Mesenchymal stem cell (in vitro differentiated cells and primary cell): ENCODE measurements around the gene SLC2A4RG.

Experiments
- DNase-seq: peaks from one replicate; pipeline ENCODE4 v3.0.0-alpha.2; 2013
- H2AFZ ChIP-seq: one replicate; pipeline ENCODE4 v1.6.1; 2013; ENCODE audit warnings: low read depth, mild to moderate bottlenecking, control low read depth, inconsistent platforms, low read length, moderate library complexity
- H2AK5ac ChIP-seq: 2 replicates; pipeline ENCODE4 v1.6.1; 2013; ENCODE audit warnings: low read length, moderate library complexity, mild to moderate bottlenecking, inconsistent platforms; ENCODE audit not compliant: severe bottlenecking
- H2BK120ac ChIP-seq: one replicate; pipeline ENCODE4 v1.6.1; 2013; ENCODE audit warnings: low read depth, mild to moderate bottlenecking, inconsistent platforms, low read length, moderate library complexity
- H2BK12ac ChIP-seq, 2 experiments: one replicate each; pipeline ENCODE4 v1.6.1; 2013; ENCODE audit warnings: inconsistent platforms in 2 of 2, low read length in 2 of 2, mild to moderate bottlenecking in 2 of 2, moderate library complexity in 2 of 2, control low read depth in 1 of 2
- H2BK15ac ChIP-seq: one replicate; pipeline ENCODE4 v1.6.1; 2013; ENCODE audit warnings: mild to moderate bottlenecking, low read depth, inconsistent platforms; ENCODE audit not compliant: poor library complexity, severe bottlenecking
- H2BK5ac ChIP-seq: 2 replicates; pipeline ENCODE4 v1.6.1; 2013; ENCODE audit warnings: low read depth, mild to moderate bottlenecking, low read length, control low read depth, inconsistent platforms; ENCODE audit not compliant: poor library complexity, severe bottlenecking
- H3K14ac ChIP-seq, 2 experiments: one replicate each; pipeline ENCODE4 v1.6.1; 2013; ENCODE audit warnings: inconsistent platforms in 2 of 2, low read length in 2 of 2, control low read depth in 1 of 2, mild to moderate bottlenecking in 1 of 2, moderate library complexity in 1 of 2
- H3K18ac ChIP-seq, 2 experiments: one replicate each; pipeline ENCODE4 v1.6.1; 2013; ENCODE audit warnings: inconsistent platforms in 2 of 2, low read length in 2 of 2, control low read depth in 1 of 2, low read depth in 1 of 2, mild to moderate bottlenecking in 1 of 2
- H3K23ac ChIP-seq, 2 experiments: one replicate each; pipeline ENCODE4 v1.6.1; 2013; ENCODE audit warnings: inconsistent platforms in 2 of 2, low read length in 2 of 2, mild to moderate bottlenecking in 2 of 2, moderate library complexity in 2 of 2, control low read depth in 1 of 2
- H3K27ac ChIP-seq: 2 replicates; pipeline ENCODE4 v1.5.1; 2013; ENCODE audit warnings: mild to moderate bottlenecking, moderate library complexity, low read length, control low read depth, inconsistent platforms; ENCODE audit not compliant: poor library complexity, severe bottlenecking
- H3K27me3 ChIP-seq, 2 experiments: 2 replicates each; pipeline versions ENCODE4 v1.6.1 to v1.7.0; 2013; ENCODE audit warnings: low read length in 2 of 2, mild to moderate bottlenecking in 2 of 2, moderate library complexity in 2 of 2, control low read depth in 1 of 2, inconsistent platforms in 1 of 2; ENCODE audit not compliant: control insufficient read depth in 1 of 2, insufficient read depth in 1 of 2
- H3K36me3 ChIP-seq, 2 experiments: 2 replicates each; pipeline versions ENCODE4 v1.6.1 to v1.7.0; 2013; ENCODE audit warnings: low read length in 2 of 2, control low read depth in 1 of 2, inconsistent platforms in 1 of 2, low read depth in 1 of 2, mild to moderate bottlenecking in 1 of 2; ENCODE audit not compliant: insufficient read depth in 2 of 2, control insufficient read depth in 1 of 2
- H3K4ac ChIP-seq, 2 experiments: one replicate each; pipeline ENCODE4 v1.6.1; 2013; ENCODE audit warnings: inconsistent platforms in 2 of 2, low read length in 2 of 2, mild to moderate bottlenecking in 2 of 2, moderate library complexity in 2 of 2, control low read depth in 1 of 2, low read depth in 1 of 2
- H3K4me1 ChIP-seq: 2 replicates; pipeline ENCODE4 v1.6.1; 2013; ENCODE audit warnings: low read depth, low read length, control low read depth; ENCODE audit not compliant: control insufficient read depth, insufficient read depth
- H3K4me2 ChIP-seq: 2 replicates; pipeline ENCODE4 v1.6.1; 2013; ENCODE audit warnings: low read length, mild to moderate bottlenecking, inconsistent platforms; ENCODE audit not compliant: poor library complexity, severe bottlenecking
- H3K4me3 ChIP-seq, 2 experiments: 2 replicates each; pipeline versions ENCODE4 v1.5.1 to v1.7.0; 2013; ENCODE audit warnings: low read length in 2 of 2, mild to moderate bottlenecking in 2 of 2, control low read depth in 1 of 2, low read depth in 1 of 2; ENCODE audit not compliant: insufficient read depth in 1 of 2
- H3K79me1 ChIP-seq: replicated peaks from 2 replicates; pipeline ENCODE4 v1.6.1; 2013; ENCODE audit warnings: mild to moderate bottlenecking, control low read depth, low read length, inconsistent platforms; ENCODE audit not compliant: poor library complexity, severe bottlenecking
- H3K9ac ChIP-seq: 2 replicates; pipeline ENCODE4 v1.7.0; 2013; ENCODE audit warnings: mild to moderate bottlenecking, low read length, moderate library complexity
- H3K9me3 ChIP-seq: 2 replicates; pipeline ENCODE4 v1.7.0; 2013; ENCODE audit warnings: mild to moderate bottlenecking, low read length; ENCODE audit not compliant: control insufficient read depth
- H4K8ac ChIP-seq: one replicate; pipeline ENCODE4 v1.6.1; 2013; ENCODE audit warnings: inconsistent platforms, mild to moderate bottlenecking, low read length, moderate library complexity
- H4K91ac ChIP-seq: one replicate; pipeline ENCODE4 v1.6.1; 2013; ENCODE audit warnings: mild to moderate bottlenecking, low read length, inconsistent platforms
- WGBS: methylation state at CpG from one replicate; pipeline ENCODE4 v1.1.7; 2013; ENCODE audit warnings: mixed read lengths; 5-methylcytosine and 5-hydroxymethylcytosine counted together

SLC2A4RG gene

DNA sequence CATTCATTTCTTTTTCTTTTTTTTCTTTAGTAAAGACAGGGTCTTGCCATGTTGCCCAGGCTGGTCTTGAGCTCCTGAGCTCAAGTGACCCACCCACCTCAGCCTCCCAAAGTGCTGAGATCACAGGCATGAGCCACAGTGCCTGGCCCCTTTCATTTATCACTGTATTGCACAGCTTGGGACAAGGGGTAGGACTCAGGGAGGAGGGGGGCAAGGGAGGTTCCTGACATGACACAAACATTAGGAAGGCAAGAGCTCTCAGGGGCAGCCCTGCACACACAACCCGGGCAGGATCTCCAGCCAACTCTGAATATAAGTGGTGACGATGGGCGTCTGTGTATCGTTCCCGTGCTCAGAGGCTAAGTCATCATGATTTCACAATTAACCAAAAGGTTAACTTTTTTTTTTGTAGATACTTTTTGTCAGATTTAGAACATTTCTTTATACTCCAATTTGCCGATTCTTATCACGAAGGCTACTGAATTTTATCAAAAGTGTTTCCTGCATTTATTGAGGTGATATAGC lies 19.9 kb downstream of the SLC2A4RG start:
- Histone ChIP-seq H3K36me3 (peaks cover 0 to 11% of the 10 kb centered on the region in 2 experiments), H2BK12ac (no peak overlapping the region), H3K9me3 (no peaks in the 10 kb centered on the region), H3K14ac (no peak overlapping the region), H2AFZ (no peak overlapping the region), H3K4me2 (no peak overlapping the region), H4K8ac (no peak overlapping the region), H2BK15ac (no peak overlapping the region), H3K4me1 (no peaks in the 10 kb centered on the region), H3K27ac (no peak overlapping the region), H2AK5ac (no peak overlapping the region), H3K4me3 (no peak overlapping the region), H2BK5ac (no peak overlapping the region), H3K79me1 (peaks cover 3% of the 10 kb centered on the region), H3K23ac (no peak overlapping the region), H3K9ac (no peak overlapping the region), H3K27me3 (peaks cover 0 to 7% of the 10 kb centered on the region in 2 experiments), H3K4ac (no peak overlapping the region), H4K91ac (no peak overlapping the region), H3K18ac (no peak overlapping the region), H2BK120ac (no peak overlapping the region)
- DNase-seq: no peak
- 67% methylated on average over 3 of the region's 7 CpGs for WGBS

DNA sequence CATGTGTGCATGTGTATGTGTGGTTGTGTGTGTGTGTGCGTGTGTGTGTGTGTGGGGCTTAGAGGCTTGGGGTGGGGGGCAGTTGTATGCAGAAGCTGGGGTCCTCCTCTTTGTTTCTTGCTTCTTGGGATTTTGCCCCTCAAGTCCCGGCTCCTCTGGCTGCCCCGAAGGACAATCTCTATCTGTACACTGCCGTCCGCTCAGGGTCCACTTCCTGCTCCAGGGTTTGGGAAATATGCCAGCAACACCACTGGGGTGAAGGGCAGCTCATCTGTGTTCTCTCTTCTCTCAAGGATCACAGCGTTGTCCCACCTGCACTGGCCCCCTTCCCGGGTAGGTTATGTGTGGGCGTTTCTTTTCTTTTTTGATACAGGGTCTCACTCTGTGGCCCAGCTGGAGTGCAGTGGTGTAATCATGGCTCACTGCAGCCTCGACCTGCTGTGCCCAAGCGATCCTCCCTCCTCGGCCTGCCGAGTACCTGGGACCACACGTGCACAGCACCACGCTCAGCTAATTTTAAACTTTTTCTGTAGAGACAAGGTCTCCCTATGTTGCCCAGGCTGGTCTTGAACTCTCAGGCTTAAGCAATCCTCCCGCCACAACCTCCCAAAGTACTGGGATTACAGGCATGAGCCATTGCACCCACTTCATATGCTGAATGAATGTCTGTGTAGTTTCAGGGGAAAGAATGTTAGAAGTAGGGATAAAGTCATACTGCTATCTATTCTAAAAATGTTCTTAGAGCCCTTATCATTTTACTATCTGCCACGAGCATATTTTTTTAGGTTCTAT lies 25.7 kb downstream of the SLC2A4RG start:
- Histone ChIP-seq H3K4me2 (no peak overlapping the region), H2BK15ac (no peak overlapping the region), H2AFZ (no peak overlapping the region), H3K27ac (no peak overlapping the region), H3K14ac (no peak overlapping the region), H3K27me3 (peaks cover 0 to 16% of the 10 kb centered on the region in 2 experiments), H3K4me1 (no peaks in the 10 kb centered on the region), H2BK5ac (no peak overlapping the region), H4K91ac (no peak overlapping the region), H2AK5ac (no peak overlapping the region), H3K23ac (no peak overlapping the region), H3K4me3 (no peak overlapping the region), H3K9ac (no peak overlapping the region), H3K36me3 (peaks cover 0 to 42% of the 10 kb centered on the region in 2 experiments), H3K4ac (no peak overlapping the region), H2BK120ac (no peak overlapping the region), H3K79me1 (peaks cover 22% of the 10 kb centered on the region), H2BK12ac (no peak overlapping the region), H3K18ac (no peak overlapping the region), H3K9me3 (no peaks in the 10 kb centered on the region), H4K8ac (no peak overlapping the region)
- no peak for DNase-seq
- 94% methylated on average over 16 of the region's 16 CpGs for WGBS

DNA sequence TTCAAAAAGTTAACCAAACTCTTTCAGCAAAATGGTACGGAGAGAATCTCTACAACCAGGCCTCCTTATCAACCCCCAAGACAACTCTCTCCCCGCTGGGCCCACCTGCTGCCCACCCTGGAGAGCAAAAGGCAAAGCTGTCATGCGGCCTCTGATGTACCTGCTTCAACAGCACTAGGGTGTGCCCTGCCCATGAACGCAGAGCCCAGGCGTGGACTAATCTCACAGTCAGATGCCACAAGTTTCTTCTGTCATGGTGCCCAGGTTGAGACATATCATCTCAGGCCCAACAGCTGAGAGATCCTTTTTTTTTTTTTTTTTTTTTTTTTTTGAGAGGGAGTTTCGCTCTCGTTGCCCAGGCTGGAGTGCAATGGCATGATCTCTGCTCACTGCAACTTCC lies 26.3 kb downstream of the SLC2A4RG start:
- Histone ChIP-seq H3K9ac (no peak overlapping the region), H4K8ac (no peak overlapping the region), H3K79me1 (peaks cover 26% of the 10 kb centered on the region), H3K14ac (no peak overlapping the region), H2AK5ac (no peak overlapping the region), H2BK5ac (no peak overlapping the region), H3K4ac (no peak overlapping the region), H4K91ac (no peak overlapping the region), H2BK15ac (no peak overlapping the region), H3K4me1 (no peaks in the 10 kb centered on the region), H3K23ac (no peak overlapping the region), H3K18ac (no peak overlapping the region), H2BK120ac (no peak overlapping the region), H2BK12ac (no peak overlapping the region), H3K9me3 (no peaks in the 10 kb centered on the region), H3K27ac (no peak overlapping the region), H3K27me3 (peaks cover 0 to 16% of the 10 kb centered on the region in 2 experiments), H3K4me2 (no peak overlapping the region), H3K36me3 (peaks cover 0 to 48% of the 10 kb centered on the region in 2 experiments), H3K4me3 (no peak overlapping the region), H2AFZ (no peak overlapping the region)
- no peak for DNase-seq
- 93% methylated on average over 7 of the region's 7 CpGs for WGBS

DNA sequence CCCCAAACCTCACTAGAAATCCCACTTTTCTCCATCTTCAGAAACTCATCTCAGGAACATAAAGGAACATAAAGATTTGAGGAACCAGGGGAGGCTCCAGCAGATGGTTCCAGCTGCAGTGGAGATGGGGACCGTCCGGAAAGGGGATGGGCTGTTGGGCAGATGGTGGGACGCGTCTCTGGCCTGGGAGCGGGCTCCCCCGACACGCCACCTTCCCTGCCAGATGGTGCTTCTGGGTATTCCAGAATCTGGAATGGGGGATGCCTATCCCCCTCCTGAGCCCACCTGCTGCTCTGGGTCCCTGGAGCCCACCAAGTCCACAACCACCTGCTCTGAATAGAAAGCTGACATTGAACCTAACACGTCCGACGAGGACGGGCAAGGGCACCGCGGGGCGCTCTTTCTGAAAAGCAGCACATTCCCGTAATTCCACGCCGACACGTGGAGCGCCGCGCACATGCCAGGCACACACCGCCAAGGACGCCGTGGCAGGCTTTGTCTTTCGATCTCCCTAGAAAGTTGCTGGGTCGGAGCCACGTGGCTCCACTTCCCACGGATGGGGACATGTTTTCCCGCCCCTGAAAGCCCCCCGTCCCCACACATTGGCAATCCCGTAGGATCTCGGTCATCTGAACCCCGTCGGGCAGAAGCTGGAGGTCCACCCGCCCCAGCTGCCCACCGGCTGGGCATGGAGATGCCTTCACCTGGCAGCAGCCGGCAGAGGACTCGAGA lies 27.3 kb downstream of the SLC2A4RG start:
- no peak overlapping the region for H2AFZ ChIP-seq
- no peak overlapping the region for H2BK5ac ChIP-seq
- H3K27me3 ChIP-seq: peaks cover 0 to 16% of the 10 kb centered on the region in 2 experiments
- H3K4me2 ChIP-seq: no peak overlapping the region
- H2BK12ac ChIP-seq: no peak overlapping the region
- no peak overlapping the region for H3K23ac ChIP-seq
- H3K4me1 ChIP-seq: no peaks in the 10 kb centered on the region
- H3K4me3 ChIP-seq: no peak overlapping the region
- H3K9me3 ChIP-seq: no peaks in the 10 kb centered on the region
- H3K9ac ChIP-seq: no peak overlapping the region
- no peak overlapping the region for H2BK15ac ChIP-seq
- H3K79me1 ChIP-seq: peaks cover 35% of the 10 kb centered on the region
- H3K27ac ChIP-seq: no peak overlapping the region
- no peak overlapping the region for H4K8ac ChIP-seq
- no peak overlapping the region for H3K18ac ChIP-seq
- H3K14ac ChIP-seq: no peak overlapping the region
- H2BK120ac ChIP-seq: no peak overlapping the region
- no peak overlapping the region for H3K4ac ChIP-seq
- peaks cover 0 to 54% of the 10 kb centered on the region in 2 experiments for H3K36me3 ChIP-seq
- WGBS: 96% methylated on average over 37 of the region's 38 CpGs
- no peak overlapping the region for H2AK5ac ChIP-seq
- DNase-seq: no peak
- H4K91ac ChIP-seq: no peak overlapping the region
